ENCODE measurements around the gene CXCL13.
"Not testable (repeated sequence)": the region's sequence is repeated elsewhere in the genome, so short reads cannot be mapped to it uniquely, and the experiment has no call there.

CXCL13 gene

DNA sequence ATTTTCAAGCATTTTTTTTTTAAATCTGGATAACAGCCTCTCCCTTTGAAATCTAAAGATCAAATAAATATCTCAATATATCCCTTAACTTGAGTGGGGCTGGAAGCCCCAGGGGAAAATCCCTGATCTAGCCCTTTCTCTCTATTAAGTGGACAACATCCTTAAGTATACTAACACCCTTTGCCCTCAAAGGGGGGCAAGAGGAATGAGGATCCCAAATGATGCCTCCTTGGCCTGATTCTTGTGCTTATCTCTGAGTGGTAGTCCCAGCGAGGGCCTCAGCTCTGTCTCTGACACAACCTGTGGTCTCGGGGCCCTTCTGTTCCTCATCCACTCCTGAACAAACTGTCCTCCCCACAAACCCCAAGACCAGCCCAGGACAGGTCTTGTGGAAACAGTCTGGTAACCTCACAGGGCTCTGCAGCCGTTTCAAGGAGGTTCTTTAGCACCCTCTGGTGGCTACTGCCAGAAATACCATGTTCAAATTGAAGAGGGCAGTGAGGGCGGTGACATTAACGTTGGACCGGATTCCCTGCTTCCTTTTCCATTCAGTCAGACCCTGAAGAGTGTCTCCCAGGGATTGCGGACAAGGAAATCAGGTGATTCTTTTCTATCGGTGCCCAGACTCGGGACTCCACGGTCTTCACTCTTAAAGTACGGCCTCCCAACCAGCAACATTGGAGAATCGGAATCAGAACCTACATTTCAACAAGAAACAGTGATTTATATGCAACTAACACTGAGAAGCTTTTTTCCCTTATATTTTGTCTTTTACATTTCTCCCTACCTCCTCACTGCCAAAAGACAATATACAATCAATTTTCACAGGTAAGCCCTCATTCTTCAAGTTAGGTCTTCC is 13.0 kb downstream of the CXCL13 start:
- no peak for TF ChIP-seq JUND (IDR thresholded peaks at IDR 0.05; ENCODE audit: low read depth)
- DNase-seq (ENCODE audit: low read depth in 1 of 2, low spot score in 1 of 2) = peak; percentile 29 to 79
- in situ Hi-C loops (cut with HindIII; ENCODE audit: low pct_unique_long_range_greater_than_20kb, low sequenced_read_pairs) = no loop called here

DNA sequence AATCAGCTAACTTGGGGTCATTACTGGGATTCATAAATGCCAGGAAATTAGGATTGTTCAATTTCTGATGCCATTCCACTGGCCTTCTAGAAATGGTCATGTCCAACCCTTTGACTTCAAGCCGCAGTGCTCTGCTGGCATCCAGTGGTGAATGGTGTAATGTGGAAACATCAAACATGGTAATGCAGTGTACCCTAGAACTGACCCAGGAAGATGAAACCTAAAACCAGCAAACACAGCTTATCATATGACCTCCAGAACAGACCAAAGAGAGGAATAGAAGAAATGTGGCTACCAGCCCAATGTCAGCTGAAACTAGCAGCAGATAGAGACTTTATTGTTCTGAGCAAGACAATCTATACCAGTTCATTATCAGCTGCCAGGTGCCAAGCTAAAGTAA is 13.8 kb downstream of the CXCL13 start:
- TF ChIP-seq JUND (IDR thresholded peaks at IDR 0.05; ENCODE audit: low read depth) = no peak
- in situ Hi-C loops (cut with HindIII; ENCODE audit: low pct_unique_long_range_greater_than_20kb, low sequenced_read_pairs) = no loop called here
- no peak for DNase-seq (ENCODE audit: low read depth in 1 of 2, low spot score in 1 of 2)

DNA sequence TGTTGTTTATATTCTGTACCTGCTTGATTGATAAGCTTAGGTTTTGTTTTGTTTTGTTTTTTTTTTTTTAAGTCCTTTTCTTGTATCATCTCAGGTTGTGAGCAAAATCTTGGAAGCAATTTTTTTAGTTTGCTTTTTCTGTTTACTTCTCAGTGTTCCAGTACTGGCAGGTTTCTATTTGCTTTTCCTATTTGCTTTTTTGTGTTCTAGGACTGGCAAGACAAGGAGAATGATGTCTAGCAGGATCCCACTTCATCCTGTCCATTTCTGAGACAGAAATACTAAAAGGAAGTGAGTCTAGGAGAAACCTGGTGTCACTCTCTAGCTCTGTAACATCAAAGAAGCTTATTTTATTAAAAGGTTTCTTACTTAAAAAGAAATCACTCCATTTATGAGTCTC is 15.6 kb downstream of the CXCL13 start:
- TF ChIP-seq JUND (IDR thresholded peaks at IDR 0.05; ENCODE audit: low read depth) = no peak
- no peak for DNase-seq (ENCODE audit: low read depth in 1 of 2, low spot score in 1 of 2)
- in situ Hi-C loops (cut with HindIII; ENCODE audit: low pct_unique_long_range_greater_than_20kb, low sequenced_read_pairs) = no loop called here

DNA sequence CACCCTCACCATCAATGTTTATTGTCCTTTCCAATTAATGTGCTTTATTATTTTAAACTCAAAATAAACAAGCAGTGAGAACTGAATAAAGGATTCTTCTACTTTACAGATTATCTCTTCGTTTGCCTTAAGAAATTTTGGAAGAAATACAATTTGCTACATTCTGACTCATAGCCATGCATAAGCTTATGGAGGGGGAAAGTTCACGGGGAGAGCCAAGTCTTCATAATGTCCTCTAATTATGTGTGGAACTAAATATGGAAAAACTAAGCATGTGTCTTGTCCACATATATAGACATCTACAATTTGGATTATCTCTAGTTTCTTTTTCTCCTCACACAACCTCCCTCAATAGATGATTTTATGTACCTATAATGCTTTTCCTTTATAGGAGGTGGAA is 17.5 kb downstream of the CXCL13 start:
- in situ Hi-C loops (cut with HindIII; ENCODE audit: low pct_unique_long_range_greater_than_20kb, low sequenced_read_pairs) = no loop called here
- no peak for DNase-seq (ENCODE audit: low read depth in 1 of 2, low spot score in 1 of 2)
- no peak for TF ChIP-seq JUND (IDR thresholded peaks at IDR 0.05; ENCODE audit: low read depth)

DNA sequence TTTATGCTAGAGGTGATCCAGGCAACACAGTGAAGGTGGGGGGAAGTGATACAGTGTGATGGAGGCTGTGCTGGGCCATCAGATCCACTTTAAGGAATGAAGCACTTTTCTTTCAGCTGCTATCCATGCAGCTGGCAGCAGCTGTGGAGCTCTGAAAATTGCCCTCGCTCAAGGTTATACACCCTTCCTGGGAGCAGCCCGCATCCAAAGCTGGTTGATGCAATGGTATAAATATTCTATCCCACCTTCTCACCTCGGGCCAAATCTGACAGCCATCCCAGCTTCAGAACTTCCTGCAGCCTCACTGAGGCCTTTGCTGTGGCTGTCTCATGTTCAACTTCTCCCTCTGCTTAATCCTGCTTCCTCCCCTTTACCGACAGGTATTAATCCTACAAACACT is 18.6 kb downstream of the CXCL13 start:
- no peak for TF ChIP-seq JUND (IDR thresholded peaks at IDR 0.05; ENCODE audit: low read depth)
- in situ Hi-C loops (cut with HindIII; ENCODE audit: low pct_unique_long_range_greater_than_20kb, low sequenced_read_pairs) = no loop called here

DNA sequence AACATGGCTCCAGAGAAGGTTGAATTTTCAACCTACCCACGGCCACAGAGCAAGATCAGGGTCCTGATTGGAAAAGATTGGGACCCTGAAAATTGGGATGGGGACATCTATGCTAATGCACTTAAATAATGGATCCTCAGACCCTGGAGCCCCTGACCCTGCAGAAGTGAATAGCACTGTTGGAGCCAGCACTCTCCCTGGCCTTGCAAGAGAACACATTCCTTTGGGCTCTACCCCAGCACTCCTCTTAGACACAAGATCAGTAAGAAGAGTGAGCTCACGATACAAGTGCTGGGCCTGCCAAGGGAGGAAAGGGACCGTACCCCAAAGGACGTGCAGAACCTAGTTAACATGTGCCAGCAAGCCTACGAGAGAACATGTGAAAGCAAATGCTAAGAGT is 19.9 kb downstream of the CXCL13 start:
- no peak for DNase-seq (ENCODE audit: low read depth in 1 of 2, low spot score in 1 of 2)
- TF ChIP-seq JUND (IDR thresholded peaks at IDR 0.05; ENCODE audit: low read depth) = no peak
- in situ Hi-C loops (cut with HindIII; ENCODE audit: low pct_unique_long_range_greater_than_20kb, low sequenced_read_pairs) = no loop called here

More for the DNA sequence above, 18.6 kb downstream of the CXCL13 start:
- no peak for DNase-seq (ENCODE audit: low read depth in 1 of 2, low spot score in 1 of 2)

DNA sequence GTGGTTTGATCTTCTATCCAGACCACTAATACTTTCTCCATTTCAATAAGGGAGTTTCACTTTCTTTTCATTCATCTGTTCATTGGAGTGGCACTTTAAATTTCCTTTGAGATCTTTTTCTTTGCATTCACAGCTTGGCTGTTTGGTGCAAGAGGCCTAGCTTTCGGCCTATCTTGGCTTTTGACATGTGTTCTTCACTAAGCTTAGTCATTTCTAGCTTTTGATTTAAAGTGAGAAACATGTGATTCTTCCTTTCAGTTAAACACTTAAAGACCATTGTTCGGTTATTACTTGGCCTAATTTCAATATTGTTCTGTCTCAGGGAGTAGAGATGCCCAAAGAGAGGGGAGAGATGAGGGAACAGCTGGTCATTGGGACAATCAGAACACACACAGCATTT is 24.3 kb downstream of the CXCL13 start:
- TF ChIP-seq JUND (IDR thresholded peaks at IDR 0.05; ENCODE audit: low read depth) = no peak
- in situ Hi-C loops (cut with HindIII; ENCODE audit: low pct_unique_long_range_greater_than_20kb, low sequenced_read_pairs) = no loop called here
- DNase-seq (ENCODE audit: low read depth in 1 of 2, low spot score in 1 of 2) = no peak

DNA sequence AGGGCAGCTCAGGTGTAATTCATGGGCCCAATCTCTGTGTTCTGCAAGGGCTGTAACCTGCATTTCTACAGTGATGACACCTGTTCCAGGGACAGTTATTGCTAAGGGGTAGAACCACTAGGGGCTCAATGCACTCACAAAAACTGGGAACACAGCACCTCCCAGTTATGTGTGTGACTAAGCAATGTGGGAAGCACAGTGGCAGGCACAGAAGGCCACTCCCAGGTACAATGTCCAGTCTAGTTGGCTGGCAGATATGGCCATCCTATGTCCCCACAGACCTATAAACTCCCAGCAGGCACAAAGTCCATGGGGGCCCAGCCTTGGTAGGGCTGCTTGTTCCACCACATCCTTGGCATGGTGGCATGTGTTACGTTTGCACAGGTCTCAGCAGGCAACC is 25.7 kb downstream of the CXCL13 start:
- in situ Hi-C loops (cut with HindIII; ENCODE audit: low pct_unique_long_range_greater_than_20kb, low sequenced_read_pairs) = no loop called here

DNA sequence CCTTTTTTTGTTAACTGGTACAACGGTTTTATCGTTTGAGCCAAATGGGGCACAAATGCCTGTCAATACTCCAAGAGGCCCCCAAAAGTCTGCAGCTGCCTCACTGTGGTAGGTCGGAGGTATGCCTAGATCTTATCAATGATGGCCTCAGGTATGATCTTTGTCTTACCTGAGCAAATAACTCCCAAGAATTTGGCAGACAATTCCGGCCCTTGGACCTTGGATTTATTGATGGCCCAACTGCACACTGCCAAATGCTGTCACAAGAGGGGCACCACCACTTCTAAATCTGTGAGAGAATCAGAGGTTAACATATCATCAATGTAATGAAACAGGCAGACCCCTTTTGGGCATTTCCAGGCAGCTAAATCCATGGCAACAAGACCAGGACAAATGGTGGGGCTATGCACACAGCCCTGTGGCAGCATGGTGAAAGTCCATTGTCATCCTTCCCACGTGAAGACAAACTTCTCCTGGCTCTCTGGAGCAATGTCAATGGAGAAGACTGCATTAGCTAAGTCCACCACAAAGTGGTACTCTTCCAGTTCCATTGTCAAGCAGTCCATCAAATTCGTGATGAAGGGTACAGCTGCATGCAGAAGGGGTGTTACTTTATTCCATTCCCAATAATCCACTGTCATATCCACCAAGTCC is 28.6 kb downstream of the CXCL13 start:
- in situ Hi-C loops (cut with HindIII; ENCODE audit: low pct_unique_long_range_greater_than_20kb, low sequenced_read_pairs) = no loop called here
- DNase-seq (ENCODE audit: low read depth in 1 of 2, low spot score in 1 of 2) = no peak
- no peak for TF ChIP-seq JUND (IDR thresholded peaks at IDR 0.05; ENCODE audit: low read depth)

More for the DNA sequence above, 25.7 kb downstream of the CXCL13 start:
- DNase-seq (ENCODE audit: low read depth in 1 of 2, low spot score in 1 of 2) = no peak
- no peak for TF ChIP-seq JUND (IDR thresholded peaks at IDR 0.05; ENCODE audit: low read depth)

DNA sequence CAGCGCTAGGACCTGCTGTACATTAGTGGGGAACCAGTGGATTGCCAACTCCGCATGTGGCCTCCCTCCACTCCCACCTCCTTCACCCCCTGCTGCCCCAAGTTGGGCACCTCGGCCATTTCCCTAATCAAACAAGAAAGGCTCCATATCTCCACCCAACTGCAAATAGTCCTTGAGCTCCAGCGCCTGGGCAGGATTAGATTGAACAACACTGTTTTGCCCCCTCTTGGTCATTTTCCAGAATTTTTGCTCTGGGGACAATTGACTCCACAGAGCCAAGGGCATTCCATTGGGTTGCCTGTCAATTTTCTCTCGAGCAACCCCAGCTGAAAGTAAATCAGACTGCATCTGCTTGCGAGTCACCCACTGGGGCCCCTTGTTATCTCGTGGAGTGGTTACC is 29.6 kb downstream of the CXCL13 start:
- TF ChIP-seq JUND (IDR thresholded peaks at IDR 0.05; ENCODE audit: low read depth) = no peak
- in situ Hi-C loops (cut with HindIII; ENCODE audit: low pct_unique_long_range_greater_than_20kb, low sequenced_read_pairs) = no loop called here

DNA sequence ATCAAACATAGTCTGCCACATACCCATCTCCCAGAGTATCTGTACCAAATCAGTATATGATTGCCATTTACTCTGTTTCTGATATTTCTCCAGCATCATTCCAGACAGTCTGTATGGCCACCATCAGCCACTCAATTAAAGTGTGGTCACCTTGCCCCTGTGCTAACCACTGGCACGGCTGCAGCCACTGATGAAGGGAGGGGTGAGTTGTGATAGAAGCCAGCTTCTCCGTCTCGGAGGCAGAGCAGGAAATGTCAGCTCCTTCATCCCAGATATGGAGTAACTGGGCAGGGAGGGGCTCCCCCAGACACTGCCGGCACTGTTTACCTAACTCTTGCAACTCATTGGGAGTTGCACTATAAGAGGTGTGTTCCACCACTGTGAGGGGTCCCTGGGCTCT is 30.3 kb downstream of the CXCL13 start:
- in situ Hi-C loops (cut with HindIII; ENCODE audit: low pct_unique_long_range_greater_than_20kb, low sequenced_read_pairs) = no loop called here
- no peak for TF ChIP-seq JUND (IDR thresholded peaks at IDR 0.05; ENCODE audit: low read depth)
- no peak for DNase-seq (ENCODE audit: low read depth in 1 of 2, low spot score in 1 of 2)

More for the DNA sequence above, 29.6 kb downstream of the CXCL13 start:
- no peak for DNase-seq (ENCODE audit: low read depth in 1 of 2, low spot score in 1 of 2)

DNA sequence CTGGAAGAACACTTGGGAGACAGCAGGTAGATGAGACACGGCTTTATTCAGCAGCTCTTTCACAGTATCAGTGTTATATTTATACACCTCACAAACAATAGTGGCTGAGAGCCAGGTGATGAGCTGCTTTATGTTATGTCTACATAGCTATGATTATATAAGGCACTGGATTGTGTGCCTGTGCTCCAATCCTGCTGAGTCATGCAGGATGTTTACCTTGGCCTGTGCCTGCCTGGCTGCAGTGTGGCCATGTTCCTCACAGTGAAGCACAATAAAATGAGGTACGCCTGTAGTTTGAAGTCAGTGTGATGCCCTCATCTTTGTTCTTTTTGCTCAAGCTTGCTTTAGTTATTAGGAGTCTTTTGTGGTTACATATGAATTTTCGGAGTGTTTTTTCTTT is 31.3 kb downstream of the CXCL13 start:
- in situ Hi-C loops (cut with HindIII; ENCODE audit: low pct_unique_long_range_greater_than_20kb, low sequenced_read_pairs) = no loop called here
- DNase-seq (ENCODE audit: low read depth in 1 of 2, low spot score in 1 of 2) = peak in 1 of 2 experiments; percentile 35
- TF ChIP-seq JUND (IDR thresholded peaks at IDR 0.05; ENCODE audit: low read depth) = no peak

DNA sequence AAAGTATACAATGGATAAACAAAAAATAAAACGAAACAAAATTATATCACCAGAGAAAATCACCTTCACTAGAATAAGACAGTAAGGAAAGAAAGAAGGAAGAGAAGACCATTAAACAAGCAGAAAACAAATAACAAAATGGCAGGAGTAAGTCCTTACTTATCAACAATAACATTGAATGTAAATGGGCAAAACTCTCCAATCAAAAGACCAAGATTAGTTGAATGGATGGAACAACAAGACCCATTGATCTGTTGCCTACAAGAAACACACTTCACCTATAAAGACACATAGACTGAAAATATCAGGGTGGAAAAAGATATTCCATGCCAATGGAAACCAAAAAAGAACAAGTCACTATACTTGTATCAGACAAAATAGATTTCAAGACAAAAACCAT is 38.4 kb downstream of the CXCL13 start:
- in situ Hi-C loops (cut with HindIII; ENCODE audit: low pct_unique_long_range_greater_than_20kb, low sequenced_read_pairs); DNase-seq (ENCODE audit: low read depth in 1 of 2, low spot score in 1 of 2): not testable (repeated sequence)
